Mucosa of descending colon (tissue), 3 donors: ENCODE data around the gene NRAP. TPM values are rescaled to one million over a fixed set of nuclear protein-coding genes. Genes with fewer than 3 reads are reported as not detected.
A peak's percentile ranks its signal among the peaks of the same experiment; 100 is the strongest.

ENCODE experiments used
- ATAC-seq: fragments of 200-7000 bp; cut with Tn5 transposase; one replicate; pipeline ENCODE4 v1.9.1; 2020; ENCODE audit warnings: mild to moderate bottlenecking, moderate library complexity
- DNase-seq, 3 donors: peaks; one replicate each; pipeline ENCODE4 v3.0.0-alpha.2; 2020
- H3K36me3 ChIP-seq: fragments of 200-600 bp; one replicate; pipeline ENCODE4 v1.8.0; 2021; ENCODE audit warnings: low read depth, mild to moderate bottlenecking
- H3K4me1 ChIP-seq: fragments of 200-600 bp; one replicate; pipeline ENCODE4 v1.8.0; 2021; ENCODE audit warnings: low read depth, mild to moderate bottlenecking
- H3K4me3 ChIP-seq: fragments of 200-600 bp; one replicate; pipeline ENCODE4 v1.8.0; 2021; ENCODE audit warnings: mild to moderate bottlenecking
- H3K9me3 ChIP-seq: fragments of 200-600 bp; one replicate; pipeline ENCODE4 v1.8.0; 2021; ENCODE audit warnings: mild to moderate bottlenecking
- intact Hi-C, 2 donors: fragments of 100-400 bp; cut with DNase I in 1 of 2; cut with micrococcal nuclease in 1 of 2; formaldehyde crosslinking; loops; one replicate each; pipeline versions ENCODE4 v1.11.0 to v1.11.1; 2022; cut with DNase I, micrococcal nuclease
- total RNA-seq, 3 donors: library from RNA; stranded (reverse); fragmentation: NEBNext Ultra II Directional in 2 of 3; extraction: Animal tissue kit (Norgen Biotek cat#: 25700) in 2 of 3; gene quantifications; one replicate each; pipeline versions ENCODE4 v1.2.1 to v1.2.4, GENCODE V29; 2021 to 2023
- TF ChIP-seq, protein P1 (sequence below): fragments of 200-600 bp; IDR thresholded peaks from one replicate; pipeline ENCODE4 v1.8.0; 2022; ENCODE audit warnings: antibody characterized with exemption, mild to moderate bottlenecking
- donor health status: DM: no; HTN: no; CAD: no; lungs with moderate emphysema.
- donor health status: DM: no; HTN: no; CAD: no.
- donor health status: DM: no; HTN: yes; CAD: no.

The NRAP gene
- total RNA-seq, 3 donors from 2014 or later, result 0.16 to 1.6 (median 0.80) TPM

DNA sequence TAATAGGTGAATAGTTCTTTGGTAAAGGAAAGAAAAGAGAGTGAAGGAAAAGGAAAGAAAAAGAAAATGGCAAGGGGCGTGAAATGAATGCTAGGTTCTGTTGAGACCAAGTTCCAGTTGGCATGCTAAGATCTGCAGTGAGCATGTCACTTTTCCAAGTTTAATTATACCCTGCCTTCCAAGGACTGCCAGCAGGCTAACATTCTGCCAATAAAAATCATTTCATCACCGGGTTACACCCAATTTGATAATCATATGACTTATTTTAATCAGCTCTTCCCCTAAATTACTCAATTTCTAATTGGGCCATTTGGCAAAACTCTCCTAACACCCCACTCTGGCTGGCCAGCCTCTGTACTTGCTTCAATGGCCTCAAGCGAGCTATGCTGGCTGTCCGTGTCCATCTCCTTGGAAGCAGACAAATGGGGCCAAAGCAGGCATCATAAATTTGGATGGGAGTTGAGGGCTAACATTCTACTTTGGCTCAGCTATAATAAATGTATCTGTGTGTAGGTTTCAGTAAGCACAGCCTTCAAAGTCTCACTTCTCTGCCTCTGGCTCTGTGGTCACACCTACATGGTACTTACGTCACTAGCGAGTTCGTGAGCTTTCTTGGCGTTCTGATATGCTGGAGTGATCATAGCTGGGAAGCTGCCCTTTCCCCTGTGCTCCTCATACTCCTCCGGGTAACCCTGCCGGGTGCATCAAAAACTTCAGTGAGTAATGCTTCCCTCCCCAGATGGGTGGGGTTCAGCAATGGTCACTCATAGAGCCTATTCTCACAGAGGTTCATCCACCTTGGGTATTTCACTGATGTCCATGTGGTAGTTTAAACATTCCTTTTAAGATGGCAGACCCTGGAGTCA lies 17.3 kb downstream of the NRAP start:
- intact Hi-C loops, result no loop called here
- ATAC-seq, result no peak
- Histone ChIP-seq H3K9me3 (no peaks in the 10 kb centered on the region), H3K4me1 (peaks cover 8% of the 10 kb centered on the region), H3K36me3 (no peaks in the 10 kb centered on the region), H3K4me3 (no peak overlapping the region)
- TF ChIP-seq, protein P1, sequence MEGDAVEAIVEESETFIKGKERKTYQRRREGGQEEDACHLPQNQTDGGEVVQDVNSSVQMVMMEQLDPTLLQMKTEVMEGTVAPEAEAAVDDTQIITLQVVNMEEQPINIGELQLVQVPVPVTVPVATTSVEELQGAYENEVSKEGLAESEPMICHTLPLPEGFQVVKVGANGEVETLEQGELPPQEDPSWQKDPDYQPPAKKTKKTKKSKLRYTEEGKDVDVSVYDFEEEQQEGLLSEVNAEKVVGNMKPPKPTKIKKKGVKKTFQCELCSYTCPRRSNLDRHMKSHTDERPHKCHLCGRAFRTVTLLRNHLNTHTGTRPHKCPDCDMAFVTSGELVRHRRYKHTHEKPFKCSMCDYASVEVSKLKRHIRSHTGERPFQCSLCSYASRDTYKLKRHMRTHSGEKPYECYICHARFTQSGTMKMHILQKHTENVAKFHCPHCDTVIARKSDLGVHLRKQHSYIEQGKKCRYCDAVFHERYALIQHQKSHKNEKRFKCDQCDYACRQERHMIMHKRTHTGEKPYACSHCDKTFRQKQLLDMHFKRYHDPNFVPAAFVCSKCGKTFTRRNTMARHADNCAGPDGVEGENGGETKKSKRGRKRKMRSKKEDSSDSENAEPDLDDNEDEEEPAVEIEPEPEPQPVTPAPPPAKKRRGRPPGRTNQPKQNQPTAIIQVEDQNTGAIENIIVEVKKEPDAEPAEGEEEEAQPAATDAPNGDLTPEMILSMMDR, result no peak
- DNase-seq, result no peak

DNA sequence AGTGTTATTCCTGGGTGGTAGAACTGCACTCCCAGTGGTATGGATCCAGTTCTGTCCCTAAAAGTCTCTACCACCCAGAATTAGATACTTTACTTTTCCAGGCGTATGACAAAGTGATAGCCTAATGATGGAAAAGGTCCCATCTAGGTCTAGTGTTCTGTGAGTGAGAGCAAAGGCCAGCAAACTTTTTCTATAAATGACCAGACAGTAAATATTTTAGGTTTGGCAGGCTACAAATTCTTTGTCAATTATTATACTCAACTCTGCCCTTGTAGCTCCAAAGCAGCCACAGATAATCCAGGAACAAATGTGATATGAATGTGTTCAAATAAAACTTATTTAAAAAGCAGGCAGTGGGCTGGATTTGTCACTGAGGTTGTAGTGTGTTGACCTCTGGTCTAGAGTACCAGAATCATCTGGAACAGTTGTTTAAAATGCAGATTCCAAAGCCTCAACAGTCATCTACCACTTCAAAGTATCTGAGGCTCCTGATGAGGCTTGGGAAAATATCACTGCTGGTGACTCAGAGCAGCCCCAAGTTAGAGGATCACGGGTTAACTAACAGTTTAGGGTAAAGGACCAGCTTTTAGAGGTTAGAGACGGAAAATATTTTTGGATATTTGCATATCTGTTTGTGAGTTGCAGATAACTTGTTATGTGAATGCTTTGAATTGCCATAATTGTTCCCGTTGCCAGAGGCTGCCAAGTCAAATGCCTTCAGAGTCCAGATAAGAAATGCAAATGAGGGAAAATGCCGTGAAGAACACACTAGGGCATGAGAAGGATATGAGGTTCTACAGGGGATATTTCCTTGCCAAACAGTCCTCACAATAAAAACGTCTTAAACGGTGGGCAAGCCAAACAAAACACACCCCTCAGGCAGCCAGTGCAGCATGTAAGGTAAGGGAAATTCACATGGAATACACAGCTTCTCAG lies 19.4 kb downstream of the NRAP start:
- DNase-seq, result peak in 1 of 3 donors; percentile 51
- intact Hi-C loops, result no loop called here
- TF ChIP-seq, protein P1, result no peak
- Histone ChIP-seq H3K4me3 (no peak overlapping the region), H3K36me3 (no peaks in the 10 kb centered on the region), H3K4me1 (peaks cover 8% of the 10 kb centered on the region), H3K9me3 (no peaks in the 10 kb centered on the region)
- peak; percentile 86 for ATAC-seq

DNA sequence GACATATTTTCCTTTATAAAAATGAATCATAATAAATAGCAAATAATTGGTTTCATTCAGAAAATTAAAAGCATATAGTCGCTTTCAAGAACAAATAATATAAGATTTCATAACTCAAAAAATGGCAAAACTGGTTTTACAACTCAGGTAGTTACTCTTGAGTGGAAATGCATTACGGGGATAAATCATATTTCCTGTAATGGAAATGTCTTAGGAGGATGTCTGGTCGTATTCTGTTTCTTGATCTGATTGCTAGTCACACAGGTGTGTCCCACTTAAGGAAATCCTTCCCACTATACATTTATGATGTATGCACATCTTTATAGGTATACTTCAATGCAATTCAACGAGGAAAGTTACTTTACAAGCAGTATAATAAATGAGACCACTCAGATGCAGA lies 20.7 kb downstream of the NRAP start:
- intact Hi-C loops, result no loop called here
- H3K9me3 ChIP-seq, result no peaks in the 10 kb centered on the region
- DNase-seq (no peak), ATAC-seq (peak; percentile 81)
- H3K4me1 ChIP-seq, result peaks cover 8% of the 10 kb centered on the region
- no peak overlapping the region for H3K4me3 ChIP-seq
- TF ChIP-seq, protein P1, result no peak
- H3K36me3 ChIP-seq, result no peaks in the 10 kb centered on the region

DNA sequence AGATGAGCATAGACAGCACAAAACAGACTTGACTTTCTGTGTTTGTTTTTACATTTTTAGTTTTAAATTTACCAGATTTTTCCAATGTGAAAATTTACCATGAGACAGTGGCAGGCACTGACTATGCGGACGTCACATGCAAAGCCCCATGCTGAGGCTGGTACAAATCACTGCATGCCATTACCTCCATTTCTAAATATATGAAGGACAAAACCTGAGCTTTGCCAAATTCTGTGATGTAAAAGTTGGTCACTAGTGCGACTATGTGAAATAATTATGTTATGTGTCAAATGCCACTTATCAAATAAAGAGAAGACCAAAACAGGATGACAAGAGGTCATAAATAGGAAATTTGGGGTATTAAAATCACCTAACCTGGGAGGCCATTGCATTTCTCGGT lies 22.1 kb downstream of the NRAP start:
- Histone ChIP-seq H3K4me3 (no peak overlapping the region), H3K36me3 (no peaks in the 10 kb centered on the region), H3K9me3 (no peaks in the 10 kb centered on the region), H3K4me1 (peaks cover 8% of the 10 kb centered on the region)
- no peak for DNase-seq
- TF ChIP-seq, protein P1, result no peak
- intact Hi-C loops, result no loop called here
- ATAC-seq, result no peak

DNA sequence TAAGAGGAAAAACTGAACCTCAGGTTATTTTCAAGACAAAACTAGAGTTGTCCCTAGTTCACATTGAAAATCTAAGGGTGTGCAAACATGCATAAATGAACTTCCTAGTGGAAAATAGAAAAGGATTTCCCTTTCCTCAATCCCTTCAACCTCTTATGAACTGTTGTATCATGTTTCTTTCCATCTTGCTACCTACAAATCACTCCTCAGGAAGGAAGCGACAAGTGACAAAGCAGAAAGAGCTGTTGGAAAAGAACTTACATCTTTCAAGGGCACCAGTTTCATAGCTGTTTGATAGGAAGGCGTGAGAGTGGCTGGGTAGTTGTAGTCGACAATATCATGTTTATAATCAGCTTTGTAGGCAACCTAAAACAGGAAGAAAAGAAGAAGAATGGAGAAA lies 23.9 kb downstream of the NRAP start:
- no peak overlapping the region for H3K4me3 ChIP-seq
- no peak for ATAC-seq
- TF ChIP-seq, protein P1, result no peak
- no peak for DNase-seq
- intact Hi-C loops, result no loop called here
- peaks cover 8% of the 10 kb centered on the region for H3K4me1 ChIP-seq
- no peaks in the 10 kb centered on the region for H3K36me3 ChIP-seq
- no peaks in the 10 kb centered on the region for H3K9me3 ChIP-seq
